SK-N-SH treated with all-trans-retinoic acid at 6 μM for 48 hours (cell line): ENCODE measurements around the gene TFAP2B.

Experiments
- ATAC-seq: fragments of 200-7000 bp; cut with Tn5 transposase; 3 replicates; pipeline ENCODE4 v1.9.1; 2020; ENCODE audit warnings: mild to moderate bottlenecking, moderate library complexity
- ARNTL ChIP-seq: fragments of 450-650 bp; formaldehyde crosslinking; IDR thresholded peaks from 2 replicates; pipeline ENCODE4 v1.5.0; 2020; ENCODE audit warnings: low read depth, mild to moderate bottlenecking, moderate library complexity, borderline replicate concordance
- BACH2 ChIP-seq: fragments of 250-450 bp; sonication (Bioruptor Pico); IDR thresholded peaks from 2 replicates; pipeline ENCODE4 v1.9.0; 2021; ENCODE audit warnings: mild to moderate bottlenecking, borderline replicate concordance
- CREB5 ChIP-seq: fragments of 250-450 bp; sonication (Bioruptor Pico); IDR thresholded peaks from 2 replicates; pipeline ENCODE4 v1.5.1; 2020; ENCODE audit warnings: low read depth, mild to moderate bottlenecking, moderate library complexity
- CSDC2 ChIP-seq: fragments of 250-450 bp; sonication (Bioruptor Pico); IDR thresholded peaks from 2 replicates; pipeline ENCODE4 v1.5.0; 2020; ENCODE audit warnings: mild to moderate bottlenecking, moderate library complexity
- CSRNP3 ChIP-seq: fragments of 250-450 bp; sonication (Bioruptor Pico); IDR thresholded peaks from 2 replicates; pipeline ENCODE4 v1.5.1; 2021; ENCODE audit warnings: mild to moderate bottlenecking, moderate library complexity
- ESRRG ChIP-seq: fragments of 250-450 bp; sonication (Bioruptor Pico); IDR thresholded peaks from 2 replicates; pipeline ENCODE4 v1.6.1; 2021; ENCODE audit warnings: mild to moderate bottlenecking
- GLIS3 ChIP-seq: fragments of 250-450 bp; sonication (Bioruptor Pico); IDR thresholded peaks from 2 replicates; pipeline ENCODE4 v1.5.0; 2020; ENCODE audit warnings: mild to moderate bottlenecking, moderate library complexity
- ISL1 ChIP-seq: fragments of 250-450 bp; sonication (Bioruptor Pico); IDR thresholded peaks from 2 replicates; pipeline ENCODE4 v2.1.2; 2022; ENCODE audit warnings: mild to moderate bottlenecking, moderate library complexity
- OSR1 ChIP-seq: fragments of 250-450 bp; sonication (Bioruptor Pico); IDR thresholded peaks from 2 replicates; pipeline ENCODE4 v1.8.0; 2022; ENCODE audit warnings: moderate library complexity, mild to moderate bottlenecking, inconsistent platforms
- PATZ1 ChIP-seq: fragments of 250-450 bp; sonication (Bioruptor Pico); IDR thresholded peaks from 2 replicates; pipeline ENCODE4 v1.8.0; 2020; ENCODE audit warnings: mild to moderate bottlenecking, moderate library complexity, borderline replicate concordance
- POU6F1 ChIP-seq: fragments of 250-450 bp; sonication (Bioruptor Pico); IDR thresholded peaks from 2 replicates; pipeline ENCODE4 v1.8.0; 2021; ENCODE audit warnings: low read depth, mild to moderate bottlenecking, moderate library complexity, borderline replicate concordance
- PPARA ChIP-seq: fragments of 250-450 bp; sonication (Bioruptor Pico); IDR thresholded peaks from 2 replicates; pipeline ENCODE4 v1.5.0; 2020; ENCODE audit warnings: mild to moderate bottlenecking, borderline replicate concordance
- SNAI2 ChIP-seq: fragments of 250-450 bp; sonication (Bioruptor Pico); IDR thresholded peaks from 2 replicates; pipeline ENCODE4 v1.5.0; 2020; ENCODE audit warnings: mild to moderate bottlenecking, moderate library complexity
- TCF4 ChIP-seq: fragments of 250-450 bp; sonication (Bioruptor Pico); IDR thresholded peaks from 2 replicates; pipeline ENCODE4 v1.8.0; 2021; ENCODE audit warnings: mild to moderate bottlenecking, moderate library complexity, borderline replicate concordance
- TOX ChIP-seq: fragments of 250-450 bp; sonication (Bioruptor Pico); IDR thresholded peaks from 2 replicates; pipeline ENCODE4 v1.8.0; 2021; ENCODE audit warnings: mild to moderate bottlenecking, moderate library complexity, borderline replicate concordance
- TSHZ2 ChIP-seq: fragments of 250-450 bp; sonication (Bioruptor Pico); IDR thresholded peaks from 2 replicates; pipeline ENCODE4 v1.5.0; 2020; ENCODE audit warnings: mild to moderate bottlenecking, moderate library complexity
- ZC3H10 ChIP-seq: fragments of 250-450 bp; sonication (Bioruptor Pico); IDR thresholded peaks from 2 replicates; pipeline ENCODE4 v1.5.1; 2021; ENCODE audit warnings: mild to moderate bottlenecking, moderate library complexity
- ZFP3 ChIP-seq: fragments of 250-450 bp; sonication (Bioruptor Pico); IDR thresholded peaks from 2 replicates; pipeline ENCODE4 v1.5.0; 2020; ENCODE audit warnings: mild to moderate bottlenecking, moderate library complexity
- ZFP30 ChIP-seq: fragments of 450-650 bp; formaldehyde crosslinking; IDR thresholded peaks from 2 replicates; pipeline ENCODE4 v1.5.0; 2022; ENCODE audit warnings: mild to moderate bottlenecking, moderate library complexity
- ZNF565 ChIP-seq: fragments of 450-650 bp; formaldehyde crosslinking; conservative IDR thresholded peaks from 2 replicates; pipeline ENCODE4 v1.5.0; 2020; ENCODE audit warnings: low read depth, mild to moderate bottlenecking, moderate library complexity
- ZNF70 ChIP-seq: fragments of 450-650 bp; formaldehyde crosslinking; IDR thresholded peaks from 2 replicates; pipeline ENCODE4 v1.5.0; 2020; ENCODE audit warnings: mild to moderate bottlenecking, moderate library complexity
- ZNF8 ChIP-seq: fragments of 450-650 bp; formaldehyde crosslinking; IDR thresholded peaks from 2 replicates; pipeline ENCODE4 v1.5.0; 2020; ENCODE audit warnings: mild to moderate bottlenecking, moderate library complexity

TFAP2B gene

GRCh38 chr6:50849796-50850180, 31.1 kb downstream of the TFAP2B start:
- no peak for TF ChIP-seq GLIS3 (CRISPR knock-in tag)
- no peak for TF ChIP-seq SNAI2
- no peak for TF ChIP-seq ZFP3 (CRISPR knock-in tag)
- TF ChIP-seq PATZ1 (CRISPR knock-in tag) = no peak
- no peak for TF ChIP-seq TOX (CRISPR knock-in tag)
- no peak for TF ChIP-seq ZNF8 (CRISPR knock-in tag)
- no peak for TF ChIP-seq ESRRG (CRISPR knock-in tag)
- no peak for TF ChIP-seq ZNF565 (CRISPR knock-in tag)
- TF ChIP-seq ZFP30 (CRISPR knock-in tag) = no peak
- TF ChIP-seq PPARA (CRISPR knock-in tag) = no peak
- no peak for TF ChIP-seq OSR1 (CRISPR knock-in tag)
- TF ChIP-seq ISL1 = no peak
- TF ChIP-seq CREB5 = no peak
- TF ChIP-seq BACH2 = no peak
- TF ChIP-seq ZC3H10 (CRISPR knock-in tag) = no peak
- TF ChIP-seq ZNF70 (CRISPR knock-in tag) = no peak
- TF ChIP-seq POU6F1 (CRISPR knock-in tag) = no peak
- TF ChIP-seq ARNTL (CRISPR knock-in tag) = no peak
- peak; percentile 46 for ATAC-seq

GRCh38 chr6:50850223-50851048, 31.8 kb downstream of the TFAP2B start:
- peak; percentile 73 for ATAC-seq
- TF ChIP-seq SNAI2 = no peak
- 0 out of 2 replicates have a peak, but pooled peaks have one; percentile 27 for TF ChIP-seq ZFP3 (CRISPR knock-in tag)
- no peak for TF ChIP-seq CREB5
- no peak for TF ChIP-seq GLIS3 (CRISPR knock-in tag)
- no peak for TF ChIP-seq TCF4 (CRISPR knock-in tag)
- TF ChIP-seq CSRNP3 (CRISPR knock-in tag) = no peak
- no peak for TF ChIP-seq ZFP30 (CRISPR knock-in tag)
- TF ChIP-seq, all 23 proteins: peak for 1

GRCh38 chr6:50851049-50851845, 32.6 kb downstream of the TFAP2B start:
- no peak for ATAC-seq
- TF ChIP-seq TSHZ2 (CRISPR knock-in tag) (no peak), ARNTL (CRISPR knock-in tag) (no peak), TOX (CRISPR knock-in tag) (no peak), CSRNP3 (CRISPR knock-in tag) (no peak), ZNF565 (CRISPR knock-in tag) (no peak), CSDC2 (CRISPR knock-in tag) (no peak), PPARA (CRISPR knock-in tag) (no peak), CREB5 (no peak), GLIS3 (CRISPR knock-in tag) (no peak)
